Jurkat, Clone E6-1 (cell line): ENCODE measurements around the gene PLAA. TPM values are rescaled to one million over a fixed set of nuclear protein-coding genes. Genes with fewer than 3 reads are reported as not detected.
A peak's percentile ranks its signal among the peaks of the same experiment; 100 is the strongest.

Source experiments
- DNase-seq: peaks from one replicate; pipeline ENCODE4 v3.0.0-alpha.2; 2011; ENCODE audit warnings: low read depth, low spot score
- H3K4me3 ChIP-seq: 2 replicates; pipeline ENCODE4 v1.5.1; 2011; ENCODE audit warnings: mild to moderate bottlenecking, low read length, control low read depth, moderate library complexity
- polyA plus RNA-seq: library from polyadenylated mRNA; unstranded; fragments of >200 nt; gene quantifications from one replicate; pipeline ENCODE4 v1.2.1, GENCODE V29; 2012; ENCODE audit warnings: missing spikeins; ENCODE audit not compliant: insufficient read length, insufficient read depth

The PLAA gene
- polyA plus RNA-seq = 83.4 TPM

DNA sequence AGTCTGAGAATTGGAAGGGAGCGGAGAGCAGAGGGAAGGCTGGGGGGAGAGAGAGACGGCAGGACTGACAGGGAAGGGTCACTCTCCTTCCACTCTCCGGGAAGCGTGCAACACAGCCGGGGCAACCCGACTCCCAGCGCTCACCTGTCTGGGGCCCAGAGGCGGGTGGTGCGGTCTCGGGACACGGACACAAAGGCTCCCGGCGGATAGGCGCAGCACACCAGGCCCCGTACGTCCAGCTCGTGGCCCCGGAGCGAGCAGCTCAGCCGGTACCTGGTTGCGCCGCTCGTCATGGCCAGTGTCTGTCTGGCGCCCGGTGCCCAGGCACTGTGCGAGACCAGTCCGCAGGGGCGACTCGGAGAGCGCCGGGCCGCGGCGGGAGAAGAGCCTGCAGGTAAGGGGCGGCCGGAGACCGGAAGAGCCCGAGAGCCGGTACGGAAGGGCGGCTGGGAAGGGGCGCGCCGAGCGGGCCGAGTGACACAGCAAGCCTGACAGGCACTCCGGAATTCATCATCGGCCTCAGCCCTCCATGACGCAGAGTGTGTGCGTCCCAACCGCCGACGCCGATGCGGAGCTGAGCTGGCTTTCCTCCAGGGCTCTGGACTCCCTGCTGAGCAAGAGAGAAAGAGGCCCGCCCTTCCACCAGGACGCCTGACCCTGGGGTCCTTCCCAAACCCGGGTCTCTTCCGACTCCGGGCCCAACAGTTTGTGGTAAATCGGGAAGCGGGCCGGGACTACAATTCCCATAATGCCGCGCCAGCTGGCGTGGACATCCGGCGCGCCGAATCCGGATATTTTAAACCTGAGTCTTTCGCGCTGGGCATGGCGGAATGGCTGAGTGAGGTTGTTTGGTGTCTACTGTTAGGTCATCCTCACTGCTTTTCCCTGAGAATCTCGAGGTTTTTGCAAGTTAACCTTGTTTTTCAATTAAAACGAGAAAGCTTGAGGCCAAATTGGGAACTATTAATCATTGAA is at the start of gene PLAA:
PLAA (minus strand) TSS at position 490 of the 975 bp plus-strand sequence; CDS start at position 293, 197 bp downstream.
- H3K4me3 ChIP-seq = peak within 1 kb of the TSS; percentile 95
- DNase-seq = peak; percentile 77

DNA sequence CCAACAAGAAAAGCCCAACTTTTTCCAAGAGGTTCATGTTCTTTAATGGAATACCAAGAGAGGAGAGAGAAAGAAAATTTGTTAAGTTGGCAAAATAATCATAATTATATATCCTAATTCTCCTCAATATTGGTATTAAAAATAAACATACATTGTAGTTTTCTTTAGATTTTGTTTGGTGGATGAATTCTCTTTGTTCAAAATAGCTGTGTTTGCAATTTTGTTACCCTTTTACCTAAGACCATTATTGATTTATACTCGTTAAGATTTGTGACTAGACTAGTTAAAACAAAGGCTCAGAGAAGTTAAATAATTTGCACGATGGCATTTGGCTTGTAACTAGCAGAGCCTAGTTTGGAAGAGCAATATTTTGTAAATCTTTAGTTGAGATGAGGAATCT is 48.8 kb upstream of the PLAA start:
- H3K4me3 ChIP-seq = no peak overlapping the region
- no peak for DNase-seq

DNA sequence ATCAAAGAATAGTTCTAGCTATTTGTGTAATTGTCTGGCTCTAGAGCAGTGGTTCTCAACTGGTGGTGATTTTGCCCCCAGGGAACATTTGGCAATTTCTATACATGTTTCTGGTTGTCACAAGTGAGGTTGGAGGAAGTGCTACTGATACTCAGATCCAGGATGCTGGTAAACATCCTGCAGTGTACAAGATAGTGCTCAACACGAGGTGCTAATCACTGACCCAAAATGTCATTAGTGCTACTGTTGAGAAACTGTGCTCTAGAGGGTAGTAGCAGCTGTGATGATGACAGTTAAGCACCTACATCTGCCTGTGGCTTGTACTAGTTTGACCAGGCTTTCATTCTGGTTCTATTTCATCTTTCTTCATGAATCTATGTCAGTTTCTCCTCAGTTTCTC is 36.3 kb upstream of the PLAA start:
- DNase-seq = no peak
- no peak overlapping the region for H3K4me3 ChIP-seq

DNA sequence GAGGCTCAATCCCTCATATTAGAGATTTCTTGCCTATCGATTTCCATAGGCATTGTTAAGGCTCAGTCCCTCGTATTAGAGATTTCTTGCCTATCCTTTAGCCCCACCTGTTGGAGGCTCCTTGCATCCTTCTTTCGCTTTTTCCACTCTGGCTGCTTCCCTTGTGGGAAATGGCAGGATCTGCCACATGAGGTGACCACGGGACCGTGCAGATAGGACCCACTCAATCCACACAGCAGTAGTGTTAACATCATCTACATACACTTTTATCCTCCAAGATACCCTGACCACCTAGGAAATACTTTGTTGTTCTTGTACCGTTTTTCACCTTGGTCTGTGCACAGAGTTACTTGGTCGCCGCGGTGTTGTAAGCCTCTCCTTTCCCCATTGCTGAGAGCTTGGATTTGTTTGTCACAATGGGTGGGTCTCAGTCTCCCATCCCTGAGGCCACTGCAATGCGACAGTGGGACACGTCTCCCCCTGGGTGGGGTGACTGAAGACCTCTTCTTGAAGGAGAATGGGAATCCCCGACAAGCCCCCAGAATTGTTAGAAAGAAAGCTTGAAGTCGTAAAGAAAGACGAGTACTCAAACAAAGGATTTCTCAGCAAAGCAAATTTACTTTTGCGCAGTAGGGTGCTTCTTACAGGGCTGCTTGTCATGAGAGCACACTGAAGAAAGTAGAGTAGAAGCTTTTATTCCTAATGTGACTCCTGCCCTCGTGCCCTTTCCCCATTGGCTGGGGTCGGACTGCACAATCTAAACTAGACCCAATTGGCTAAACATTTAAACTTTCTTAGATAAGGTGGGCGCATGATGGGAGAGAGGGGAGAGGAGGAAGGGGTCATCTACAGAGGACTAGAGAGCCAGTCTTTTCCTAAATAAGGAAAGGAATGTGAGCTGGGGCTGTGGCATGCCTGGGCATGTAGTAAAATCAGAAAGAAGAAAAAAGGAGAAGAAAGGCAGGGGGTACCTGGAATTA is 29.0 kb upstream of the PLAA start:
- H3K4me3 ChIP-seq = no peak overlapping the region
- peak; percentile 15 for DNase-seq

DNA sequence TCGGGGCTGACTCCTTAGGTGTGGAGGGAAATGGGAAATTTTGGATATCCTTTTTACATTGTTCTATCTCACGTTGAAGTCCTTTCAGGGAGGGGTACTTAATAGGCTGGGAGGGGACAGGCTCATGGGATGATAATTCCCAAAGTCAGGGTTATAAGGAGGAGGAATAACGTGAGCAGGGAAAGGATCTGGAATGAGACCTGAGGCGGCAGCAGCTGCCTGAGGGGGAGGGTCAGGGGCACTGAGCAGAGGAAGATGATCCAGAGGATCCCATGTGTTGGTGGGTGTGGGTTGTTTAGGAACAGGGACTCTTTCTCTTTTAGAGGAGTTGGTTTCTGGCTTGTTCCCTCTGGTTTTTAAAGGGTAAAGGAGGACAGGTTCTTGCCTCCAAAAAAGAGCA is 27.9 kb upstream of the PLAA start:
- H3K4me3 ChIP-seq = no peak overlapping the region
- DNase-seq = no peak

DNA sequence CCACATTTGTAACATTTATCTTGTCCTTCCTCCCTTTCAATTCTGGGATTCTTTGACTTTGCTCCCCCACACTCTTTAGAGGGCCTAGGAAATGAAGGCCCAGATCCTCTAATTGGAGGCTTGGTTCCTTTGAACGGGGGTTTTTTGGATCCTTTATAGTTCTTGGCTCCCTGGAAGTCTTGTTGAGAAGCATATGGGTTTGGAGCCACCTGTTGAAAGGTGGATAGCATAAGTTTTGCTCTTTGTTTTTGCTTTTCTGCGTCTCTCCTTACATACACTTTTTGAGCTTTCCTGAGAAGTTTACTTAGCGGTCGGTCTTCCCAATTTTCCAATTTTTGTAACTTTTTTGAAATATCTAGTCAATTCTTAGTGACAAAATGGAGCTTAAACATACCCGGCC is 26.9 kb upstream of the PLAA start:
- DNase-seq = no peak
- no peak overlapping the region for H3K4me3 ChIP-seq

DNA sequence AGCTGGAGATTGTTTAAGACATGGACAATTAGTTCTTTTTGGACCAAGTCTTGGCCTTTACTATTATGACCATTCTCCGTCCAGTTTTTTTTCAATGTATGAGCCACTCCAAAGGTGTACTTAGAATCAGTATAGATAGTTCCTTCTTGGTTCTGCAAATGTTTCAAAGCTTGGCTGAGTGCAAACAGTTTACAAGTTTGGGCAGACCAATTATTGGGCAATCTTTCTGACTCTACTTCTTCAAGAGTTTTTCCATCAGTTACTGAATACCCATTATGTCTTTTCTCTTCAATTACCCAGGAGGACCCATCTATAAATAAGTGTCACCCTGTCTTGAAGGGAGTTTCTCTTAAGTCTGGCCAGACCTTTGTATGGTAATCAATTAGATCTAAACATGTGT is 24.7 kb upstream of the PLAA start:
- H3K4me3 ChIP-seq = no peak overlapping the region
- DNase-seq = no peak

DNA sequence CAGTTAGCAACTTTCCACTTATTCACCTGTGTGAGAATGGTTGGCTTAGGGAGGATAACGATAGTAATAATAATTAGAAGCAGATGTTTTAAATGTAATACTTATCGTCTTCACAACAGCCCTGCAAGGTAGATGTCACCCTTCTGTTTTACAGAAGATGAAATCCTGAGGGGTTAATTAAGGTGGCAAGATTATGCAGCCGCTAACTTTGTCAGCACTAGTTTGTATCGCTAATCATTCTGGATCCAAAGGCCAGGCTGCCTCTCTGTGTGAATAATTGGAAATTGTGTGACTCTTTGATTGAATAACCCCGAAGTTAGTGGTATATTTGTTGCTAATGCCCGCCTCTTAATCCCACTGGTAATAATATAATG is 9.8 kb upstream of the PLAA start:
- no peak for DNase-seq

DNA sequence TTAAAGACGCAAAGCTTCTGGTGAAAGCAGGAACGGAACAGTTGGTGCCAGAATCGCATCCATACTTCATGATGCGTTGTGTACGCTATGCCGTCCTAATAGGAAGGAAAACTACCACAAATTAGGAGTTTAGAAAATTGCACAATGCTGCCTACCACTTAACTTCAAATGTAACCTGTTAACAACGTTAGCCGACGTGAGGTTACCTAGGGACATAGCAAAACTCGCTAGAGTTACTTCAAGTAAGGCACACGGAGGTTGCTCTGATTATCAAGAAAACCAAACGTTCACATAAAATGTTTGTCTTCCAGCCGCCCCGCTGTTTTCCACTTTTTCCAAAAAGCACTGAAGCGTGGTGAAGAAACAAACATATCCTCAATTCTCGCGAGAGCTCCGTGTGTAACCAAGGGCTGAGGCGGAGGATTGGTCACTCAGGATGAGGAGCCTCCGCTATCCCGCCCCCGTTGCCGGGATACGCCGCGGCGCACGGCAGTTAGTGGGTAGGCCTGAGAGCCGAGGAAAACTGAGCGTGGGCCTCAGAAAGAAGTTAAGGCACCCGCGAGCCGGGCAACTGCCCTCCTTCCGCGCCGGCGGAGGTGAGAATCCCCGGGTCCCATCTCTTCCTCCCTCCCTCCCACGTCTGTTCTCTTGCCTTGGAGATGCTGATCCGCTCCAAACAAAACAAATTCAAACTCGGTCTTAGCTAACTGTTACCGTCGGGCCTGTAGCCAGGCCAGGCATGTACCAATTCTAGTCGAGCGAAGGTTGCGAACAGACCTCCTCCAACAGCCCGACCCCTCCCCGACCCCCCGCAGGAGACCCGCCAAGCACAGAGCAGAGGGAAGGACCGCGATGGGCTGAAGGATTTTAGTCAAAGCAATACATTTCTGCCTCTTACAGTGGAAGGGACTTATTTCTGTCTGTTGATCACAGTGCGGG is 9.1 kb upstream of the PLAA start, which contains the start of gene IFT74:
IFT74 (plus strand) TSS at position 492 of the 939 bp plus-strand sequence. CDS start 5,556 bp downstream, outside the sequence.
- DNase-seq = no peak

More for the DNA sequence above, 9.8 kb upstream of the PLAA start:
- no peak overlapping the region for H3K4me3 ChIP-seq

DNA sequence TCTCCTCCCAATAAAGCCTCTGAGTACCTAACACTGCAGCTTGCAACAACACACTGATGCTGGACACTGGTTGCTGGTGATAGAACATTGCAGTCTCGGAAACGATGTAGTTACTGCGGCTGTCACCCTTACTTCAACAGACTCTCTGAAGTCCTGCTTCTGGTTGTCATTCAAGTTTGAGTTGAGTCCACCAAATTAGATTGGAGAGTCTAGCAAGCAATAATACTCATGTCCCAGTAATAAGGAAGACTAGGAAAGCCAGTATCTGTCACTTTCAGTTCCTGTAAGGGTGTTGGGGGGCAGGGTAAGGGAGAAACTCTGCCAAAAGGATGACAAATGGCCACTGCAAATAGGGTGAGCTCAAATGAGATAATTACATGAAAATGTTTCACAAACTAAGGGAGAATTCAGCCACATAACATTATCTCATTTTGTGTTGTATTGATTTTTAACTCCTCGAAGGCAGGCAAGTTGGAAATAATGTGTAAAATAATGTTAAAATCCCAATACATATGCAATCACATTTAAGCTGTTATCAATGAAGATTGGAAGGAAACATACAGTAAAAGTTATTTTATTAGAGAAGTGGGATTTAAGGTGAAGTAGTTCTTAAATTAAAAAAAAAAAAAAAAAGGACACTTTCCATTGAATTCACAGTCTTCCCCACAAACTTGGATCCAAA is 8.3 kb upstream of the PLAA start:
- DNase-seq = no peak

More for the DNA sequence above, 9.1 kb upstream of the PLAA start, which contains the start of gene IFT74:
- no peak within 1 kb of the TSS for H3K4me3 ChIP-seq

DNA sequence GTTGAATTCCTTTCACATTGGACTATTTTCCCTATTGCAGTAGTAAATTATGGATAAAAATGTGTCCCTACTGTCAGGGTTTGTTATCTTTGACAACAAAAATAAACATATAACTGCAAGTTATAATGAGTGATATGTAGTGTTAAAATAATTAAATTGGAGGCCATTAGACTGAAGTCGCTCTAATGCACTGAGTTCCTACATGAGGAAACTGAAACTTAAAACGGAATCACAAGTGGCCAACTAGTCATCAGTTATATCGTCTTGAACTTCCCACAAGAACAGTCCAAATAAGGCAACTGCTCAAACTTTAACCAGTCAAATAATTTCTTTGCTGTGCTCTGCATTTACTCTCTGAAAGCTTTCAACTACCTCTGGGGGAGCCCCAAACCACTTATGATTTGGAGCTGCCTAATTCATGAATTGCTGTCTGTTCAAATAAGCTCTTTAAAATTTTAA is 7.0 kb upstream of the PLAA start:
- no peak overlapping the region for H3K4me3 ChIP-seq
- no peak for DNase-seq

More for the DNA sequence above, 8.3 kb upstream of the PLAA start:
- no peak overlapping the region for H3K4me3 ChIP-seq

DNA sequence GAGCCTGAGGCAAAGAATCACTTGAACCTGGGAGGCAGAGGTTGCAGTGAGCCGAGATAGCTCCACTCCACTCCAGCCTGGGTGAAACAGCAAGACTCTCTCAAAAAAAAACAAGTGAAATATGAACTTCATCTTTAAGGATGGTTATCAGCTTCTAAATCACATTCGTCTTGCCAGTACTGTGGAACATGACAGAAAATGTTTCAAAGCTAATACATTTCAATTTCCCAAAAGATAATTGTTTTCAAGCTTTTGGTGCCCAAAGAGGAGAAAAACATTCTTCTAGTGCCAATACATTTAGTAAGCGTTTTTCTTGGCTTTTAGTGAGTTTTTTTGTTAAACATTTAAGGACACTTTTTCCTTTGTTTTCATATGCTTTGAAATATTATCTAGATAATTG is 4.8 kb upstream of the PLAA start:
- DNase-seq = no peak

DNA sequence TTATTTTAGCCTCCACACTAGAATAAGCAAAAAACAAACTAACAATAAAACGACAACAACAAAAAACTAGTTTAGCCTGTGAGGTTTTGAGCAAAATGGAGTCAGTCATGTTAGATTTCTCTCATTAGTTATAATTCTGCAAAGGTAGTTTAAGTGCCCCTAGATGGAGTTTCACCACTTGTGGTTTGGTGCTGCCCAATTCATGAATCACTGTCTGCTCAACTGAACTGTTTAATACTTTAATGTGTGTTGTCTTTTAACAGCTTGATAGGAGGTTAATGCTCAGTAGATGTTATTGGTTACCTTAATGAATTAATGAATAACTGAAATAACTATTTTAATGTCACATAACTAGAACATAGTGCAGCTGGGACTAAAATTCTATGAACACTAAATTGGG is 3.5 kb upstream of the PLAA start:
- DNase-seq = no peak
- H3K4me3 ChIP-seq = no peak overlapping the region

More for the DNA sequence above, 4.8 kb upstream of the PLAA start:
- no peak overlapping the region for H3K4me3 ChIP-seq

DNA sequence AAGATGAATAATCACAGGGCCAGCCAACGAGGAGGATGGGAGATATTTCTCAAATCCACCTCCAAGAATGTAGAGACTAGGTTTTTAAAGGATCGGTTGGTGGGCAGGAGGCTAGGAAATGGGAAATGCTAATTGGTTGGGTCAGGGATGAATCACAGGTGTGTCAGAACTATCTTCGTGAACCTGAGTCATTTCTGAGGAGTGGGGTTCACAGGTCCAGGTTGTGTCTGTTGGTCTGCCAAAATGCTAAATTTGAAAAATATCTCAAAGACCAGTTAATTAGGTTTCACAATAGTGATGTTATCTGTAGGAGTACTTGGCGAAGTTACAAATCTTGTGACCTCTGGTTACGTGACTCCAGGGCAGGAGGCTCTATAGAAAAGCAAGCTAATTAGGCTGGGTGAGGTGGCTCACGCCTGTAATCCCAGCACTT is 2.6 kb upstream of the PLAA start:
- DNase-seq = no peak

DNA sequence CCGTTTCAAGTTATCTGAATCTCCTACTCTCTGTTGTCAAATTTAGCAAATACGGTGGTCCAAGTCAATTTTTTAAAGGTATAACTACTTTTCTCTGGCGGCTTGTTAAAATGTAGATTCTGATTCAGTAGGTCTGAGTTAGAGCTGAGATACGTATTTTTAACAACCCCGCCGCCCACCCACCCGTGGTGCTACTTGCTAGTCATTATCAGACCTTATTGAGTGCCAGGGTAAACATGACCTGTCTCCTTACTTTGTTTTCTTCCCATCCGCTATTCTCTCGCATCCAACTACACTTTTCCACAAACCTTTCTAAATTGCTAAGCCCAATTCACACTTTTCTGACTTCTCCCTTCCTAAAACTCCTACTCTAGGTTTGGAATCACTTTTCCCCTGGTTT is 694 bp upstream of the PLAA start:
- H3K4me3 ChIP-seq = peak overlapping the region; percentile 95
- no peak for DNase-seq

More for the DNA sequence above, 2.6 kb upstream of the PLAA start:
- H3K4me3 ChIP-seq = no peak overlapping the region

DNA sequence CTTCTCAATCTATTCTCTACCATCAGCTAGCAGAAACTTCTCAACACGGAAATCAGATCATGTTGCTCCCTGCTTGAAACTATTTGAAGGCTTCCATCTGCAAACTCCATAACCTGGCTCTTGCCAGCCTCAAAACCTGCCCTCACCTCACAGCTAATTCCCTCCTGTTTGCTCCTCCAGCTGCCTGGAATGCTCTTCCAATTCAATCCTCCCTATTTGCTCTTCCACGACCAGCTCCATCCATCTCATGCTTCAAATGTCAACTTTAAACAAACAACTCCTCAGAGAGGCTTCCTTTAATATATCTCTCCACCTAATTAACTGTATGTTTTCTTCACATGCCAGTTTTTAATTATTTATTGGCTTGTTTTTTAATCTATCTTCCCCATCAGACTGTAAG is 1.5 kb downstream of the PLAA start:
- no peak for DNase-seq
- peak overlapping the region; percentile 95 for H3K4me3 ChIP-seq

DNA sequence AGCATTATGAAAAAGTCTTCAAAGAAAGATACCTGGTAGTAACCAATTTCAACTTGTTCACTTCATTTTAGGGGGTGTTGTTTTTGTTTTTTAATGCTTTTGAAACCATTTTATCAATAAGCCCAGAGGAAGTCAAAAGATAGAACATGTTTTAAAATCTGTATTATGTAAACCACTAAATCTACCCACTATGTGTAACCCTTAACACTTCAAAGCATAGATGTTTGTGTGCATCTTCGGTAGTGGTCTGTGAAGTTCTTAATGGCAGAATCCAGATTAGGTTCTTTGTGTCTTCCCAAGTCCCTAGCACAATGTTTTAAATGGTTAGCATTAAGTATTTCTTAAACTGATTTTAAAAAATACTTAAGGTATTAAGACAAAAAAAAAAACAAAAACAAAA is 6.3 kb downstream of the PLAA start:
- DNase-seq = peak; percentile 38
- no peak overlapping the region for H3K4me3 ChIP-seq
